Adrenal gland (tissue), 12 donors: ENCODE results near the gene FAN1. TPM values are rescaled to one million over a fixed set of nuclear protein-coding genes. Genes with fewer than 3 reads are reported as not detected.
A peak's percentile ranks its signal among the peaks of the same experiment; 100 is the strongest.

Experiments used
- DNase-seq, 7 donors: peaks; one replicate each; pipeline ENCODE4 v3.0.0-alpha.2; 2019 to 2020
- H3K27ac ChIP-seq, 5 donors: fragments of 200-600 bp; sonication (generic) in 4 of 5; 1 replicate in 3 of 5; 2 replicates in 2 of 5; pipeline versions ENCODE4 v1.5.1 to v1.8.0; 2016 to 2020; ENCODE audit warnings: mild to moderate bottlenecking in 1 of 5
- H3K27me3 ChIP-seq: fragments of 200-600 bp; 2 replicates; pipeline ENCODE4 v1.8.0; 2021
- H3K36me3 ChIP-seq, 2 donors: fragments of 200-600 bp; replicated peaks in 1 of 2; 1 replicate in 1 of 2; 2 replicates in 1 of 2; pipeline versions ENCODE4 v1.5.1 to v1.8.0; 2018 to 2022
- H3K4me1 ChIP-seq, 2 donors: fragments of 200-600 bp; replicated peaks in 1 of 2; 1 replicate in 1 of 2; 2 replicates in 1 of 2; pipeline versions ENCODE4 v1.5.1 to v1.8.0; 2018 to 2021
- H3K4me3 ChIP-seq, 4 donors: fragments of 200-600 bp; sonication (generic) in 3 of 4; one replicate each; pipeline ENCODE4 v1.5.1; 2016 to 2018
- H3K9me3 ChIP-seq, 3 donors: fragments of 200-600 bp; sonication (generic) in 1 of 3; replicated peaks in 1 of 3; 1 replicate in 2 of 3; 2 replicates in 1 of 3; pipeline versions ENCODE4 v1.5.1 to v1.8.0; 2016 to 2021
- POLR2A ChIP-seq, 2 donors: fragments of 450-650 bp; IDR thresholded peaks; one replicate each; pipeline ENCODE4 v1.6.1; 2017; ENCODE audit warnings: antibody characterized with exemption in 2 of 2, mild to moderate bottlenecking in 2 of 2, moderate library complexity in 1 of 2
- WGBS, 4 donors: extraction: QIAGEN DNeasy Blood & Tissue Kit in 2 of 4; methylation state at CpG; one replicate each; pipeline versions ENCODE4 v1.1.5 to v1.1.7; 2013 to 2017; 5-methylcytosine and 5-hydroxymethylcytosine counted together
- intact Hi-C, 2 donors: fragments of 100-400 bp; cut with DNase I; formaldehyde crosslinking; loops; one replicate each; pipeline versions ENCODE4 v1.14.1 to v1.15.0; 2022 to 2023
- polyA plus RNA-seq, 3 donors: library from polyadenylated mRNA; stranded (reverse); fragments of 200-250 nt in 2 of 3; fragments of 350-450 nt in 1 of 3; fragmentation: Illumina TruSeq in 1 of 3; extraction: RNeasy Lipid Tissue Mini Kit (QIAGEN cat#74804) in 1 of 3; gene quantifications; one replicate each; pipeline ENCODE4 v1.2.3, GENCODE V29; 2013 to 2014
- small RNA-seq, 2 donors: library from RNA; depleted of rRNA; stranded (forward); fragments of <200 nt; gene quantifications; one replicate each; pipeline ENCODE3, GENCODE V24; 2016
- total RNA-seq, 9 donors: library from RNA; depleted of rRNA in 4 of 9; stranded (reverse); fragments of >200 nt in 4 of 9; fragments of 120-200 nt in 1 of 9; fragmentation: NEBNext Ultra II Directional in 1 of 9; extraction: Animal tissue kit (Norgen Biotek cat#: 25700) in 1 of 9; gene quantifications; one replicate each; pipeline versions ENCODE4 v1.1.0 to v1.2.4, GENCODE V29; 2013 to 2023
- TF ChIP-seq, protein P1 (sequence below), 6 experiments: fragments of 450-650 bp in 4 of 6; fragments of 200-600 bp in 2 of 6; sonication (generic) in 1 of 6; IDR thresholded peaks; 1 replicate in 5 of 6; 2 replicates in 1 of 6; pipeline versions ENCODE4 v1.5.1 to v1.8.0; 2016 to 2021; ENCODE audit warnings: antibody characterized with exemption in 6 of 6, mild to moderate bottlenecking in 2 of 6, moderate library complexity in 1 of 6
- donor health status: healthy with polysubstance abuse.
- donor health status: Bipolar disorder and iron deficiency.
- donor health status: DM: yes; HTN: yes; CAD: no.
- donor health status: DM: no; HTN: no; CAD: no.
- donor health status: DM: no; HTN: no; CAD: no.
- donor health status: DM: yes; HTN: yes; CAD: no.

FAN1 gene
- total and polyA plus RNA-seq, 12 donors, result 5.7 to 30.0 (median 18.2) TPM

DNA sequence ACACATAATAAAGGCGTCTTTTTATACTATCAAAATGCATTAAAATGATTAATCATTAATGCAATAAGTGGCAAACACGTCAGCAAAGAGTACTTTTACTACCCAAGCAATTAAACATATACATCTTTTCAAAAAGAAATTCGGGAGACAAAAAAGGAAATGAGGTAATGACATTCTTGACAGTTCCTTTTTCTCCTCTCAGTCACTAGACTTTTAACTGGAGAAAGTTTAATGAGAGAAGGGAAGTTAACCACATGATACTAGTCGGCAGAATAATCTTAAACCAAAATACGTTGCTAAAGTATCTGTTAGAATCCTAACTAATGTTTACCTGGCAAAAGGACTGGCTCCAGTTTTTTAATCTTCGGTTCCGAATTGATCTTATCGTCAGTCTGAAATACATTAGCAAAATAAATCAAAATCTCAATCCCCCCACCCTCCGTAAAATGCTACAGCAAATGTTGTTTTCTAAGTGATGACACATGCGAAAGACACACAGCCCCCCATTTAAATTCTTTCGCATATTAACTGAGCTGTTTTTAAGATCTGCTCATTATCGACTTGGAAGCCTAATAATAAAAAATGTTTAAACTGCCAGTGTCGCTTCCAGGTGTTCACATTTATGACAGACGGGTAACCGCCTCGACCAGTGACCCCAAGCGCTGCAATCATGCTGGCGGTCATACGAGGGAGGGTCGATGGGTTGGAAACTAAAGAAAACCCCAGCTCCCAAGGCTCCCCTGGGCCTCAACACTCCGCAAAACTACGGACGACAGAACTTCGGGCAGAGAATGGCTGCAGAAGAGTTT is 86.9 kb downstream of the FAN1 start:
- intact Hi-C loops, result no loop called here
- Histone ChIP-seq H3K27ac (peak overlapping the region; percentile 60 to 98 (median 93)), H3K36me3 (no peaks in the 10 kb centered on the region), H3K4me1 (peaks cover 23 to 32% of the 10 kb centered on the region in 2 donors), H3K27me3 (no peaks in the 10 kb centered on the region), H3K9me3 (no peaks in the 10 kb centered on the region), H3K4me3 (peak overlapping the region; percentile 46 to 95 (median 82))
- peak in 1 of 7 donors; percentile 45 for DNase-seq
- TF ChIP-seq POLR2A (IDR thresholded peaks at IDR 0.05), result no peak
- TF ChIP-seq, protein P1, sequence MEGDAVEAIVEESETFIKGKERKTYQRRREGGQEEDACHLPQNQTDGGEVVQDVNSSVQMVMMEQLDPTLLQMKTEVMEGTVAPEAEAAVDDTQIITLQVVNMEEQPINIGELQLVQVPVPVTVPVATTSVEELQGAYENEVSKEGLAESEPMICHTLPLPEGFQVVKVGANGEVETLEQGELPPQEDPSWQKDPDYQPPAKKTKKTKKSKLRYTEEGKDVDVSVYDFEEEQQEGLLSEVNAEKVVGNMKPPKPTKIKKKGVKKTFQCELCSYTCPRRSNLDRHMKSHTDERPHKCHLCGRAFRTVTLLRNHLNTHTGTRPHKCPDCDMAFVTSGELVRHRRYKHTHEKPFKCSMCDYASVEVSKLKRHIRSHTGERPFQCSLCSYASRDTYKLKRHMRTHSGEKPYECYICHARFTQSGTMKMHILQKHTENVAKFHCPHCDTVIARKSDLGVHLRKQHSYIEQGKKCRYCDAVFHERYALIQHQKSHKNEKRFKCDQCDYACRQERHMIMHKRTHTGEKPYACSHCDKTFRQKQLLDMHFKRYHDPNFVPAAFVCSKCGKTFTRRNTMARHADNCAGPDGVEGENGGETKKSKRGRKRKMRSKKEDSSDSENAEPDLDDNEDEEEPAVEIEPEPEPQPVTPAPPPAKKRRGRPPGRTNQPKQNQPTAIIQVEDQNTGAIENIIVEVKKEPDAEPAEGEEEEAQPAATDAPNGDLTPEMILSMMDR (IDR thresholded peaks at IDR 0.05), result no peak
- 4 to 6% (median 4%) methylated on average over 18 to 24 of the region's 24 CpGs for WGBS, 4 donors

DNA sequence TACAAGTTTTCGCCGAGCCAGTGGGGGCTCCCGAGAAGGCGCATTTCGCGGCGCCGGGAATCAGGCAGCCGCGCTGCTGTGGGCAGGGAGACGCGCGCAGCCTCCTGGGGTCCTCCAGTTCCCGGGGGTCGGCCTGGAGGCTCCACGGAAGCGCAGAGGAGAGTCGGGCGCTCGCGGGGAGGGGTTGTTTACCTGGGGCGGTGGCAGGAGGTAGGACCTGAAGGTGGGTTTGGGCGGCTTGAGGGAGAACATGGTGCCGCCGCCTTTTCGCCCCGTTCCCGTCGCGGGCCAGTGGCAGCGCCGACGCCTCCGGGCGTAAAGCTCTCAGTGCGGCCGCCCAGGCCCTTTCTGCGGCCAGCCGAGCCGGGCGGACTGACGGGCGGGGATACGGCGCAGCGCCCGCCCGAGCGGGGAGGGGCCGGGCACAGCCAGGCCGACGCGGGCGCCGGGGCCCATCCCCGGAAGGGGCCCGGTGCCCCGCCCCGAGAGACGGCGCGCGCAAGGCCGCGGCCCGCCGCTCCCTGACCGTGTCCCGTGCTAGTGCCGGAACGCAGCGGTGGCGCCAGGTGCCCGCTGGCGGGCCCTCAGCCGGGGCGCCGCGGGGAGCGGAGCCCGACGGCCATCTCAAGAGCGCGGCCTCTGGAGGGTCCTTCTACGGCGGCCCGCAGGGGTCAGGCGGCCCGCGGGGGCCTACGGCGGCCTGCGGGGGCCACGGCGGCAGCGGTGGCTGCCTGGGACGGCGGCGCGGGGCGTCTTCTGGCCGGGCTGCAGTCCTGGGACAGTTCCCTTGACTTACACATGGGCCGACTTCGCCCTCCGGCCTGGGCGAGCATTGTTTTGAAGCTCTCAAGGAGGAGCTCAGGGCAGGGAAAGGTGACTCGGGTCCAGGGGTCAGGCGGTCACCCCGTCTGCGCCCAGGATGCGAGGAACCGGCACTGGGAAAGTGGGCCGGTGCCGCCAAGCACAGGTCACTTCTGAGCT is 87.8 kb downstream of the FAN1 start, which contains the start of gene MTMR10:
Gene MTMR10 (minus strand): TSS at position 374 of the 981 bp plus-strand sequence. CDS start 122 bp downstream, at position 252.
- Histone ChIP-seq H3K36me3 (no peaks in the 10 kb centered on the region), H3K4me1 (peaks cover 18 to 28% of the 10 kb centered on the region in 2 donors), H3K9me3 (no peaks in the 10 kb centered on the region), H3K27me3 (no peaks in the 10 kb centered on the region), H3K27ac (peak within 1 kb of the TSS; percentile 60 to 98 (median 93)), H3K4me3 (peak within 1 kb of the TSS; percentile 46 to 95 (median 82))
- intact Hi-C loops, result no loop called here
- peak; percentile 71 to 89 for TF ChIP-seq POLR2A (IDR thresholded peaks at IDR 0.05)
- TF ChIP-seq, protein P1 (IDR thresholded peaks at IDR 0.05), result peak in 1 of 6 experiments; percentile 12
- DNase-seq, result peak; percentile 68 to 78 (median 71)
- WGBS, 4 donors, result 0 to 1% (median 1%) methylated on average over 21 to 114 of the region's 114 CpGs

DNA sequence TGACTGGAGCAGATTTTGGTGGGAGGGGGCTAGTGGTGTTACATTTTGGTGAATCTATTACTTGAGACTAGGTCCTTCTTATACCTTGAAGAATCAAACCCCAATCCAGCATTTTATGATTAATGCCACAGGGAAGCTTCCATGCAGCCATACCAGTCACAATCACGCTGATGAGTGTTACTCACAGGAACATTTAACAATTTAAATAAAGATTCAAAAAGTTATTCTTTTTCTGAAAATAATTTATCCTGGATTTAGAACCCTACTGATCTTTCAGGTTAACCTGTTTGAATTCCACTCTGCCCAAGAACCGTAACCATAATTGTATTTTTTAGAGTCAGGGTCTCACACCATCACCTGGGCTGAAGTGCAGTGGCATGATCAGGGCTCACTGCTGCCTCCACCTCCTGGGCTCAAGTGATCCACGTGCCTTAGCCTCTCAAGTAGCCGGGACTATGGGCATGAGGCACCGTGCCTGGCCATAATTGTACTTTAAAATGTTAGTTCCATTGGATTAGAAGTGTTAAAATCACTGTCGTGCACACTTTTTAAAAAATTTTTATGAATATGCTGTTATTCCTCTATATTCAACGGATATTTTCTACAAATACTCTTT is 88.6 kb downstream of the FAN1 start:
- peak overlapping the region; percentile 60 to 98 (median 93) for H3K27ac ChIP-seq
- no peaks in the 10 kb centered on the region for H3K27me3 ChIP-seq
- DNase-seq, result no peak
- H3K9me3 ChIP-seq, result no peaks in the 10 kb centered on the region
- WGBS, 4 donors, result 65 to 69% (median 67%) methylated on average over 7 of the region's 7 CpGs
- H3K36me3 ChIP-seq, result no peaks in the 10 kb centered on the region
- peaks cover 18 to 28% of the 10 kb centered on the region in 2 donors for H3K4me1 ChIP-seq
- TF ChIP-seq POLR2A (IDR thresholded peaks at IDR 0.05), result no peak
- peak overlapping the region in 2 of 4 donors; percentile 80 to 95 for H3K4me3 ChIP-seq
- intact Hi-C loops, result no loop called here

Small RNAs within 50 kb of the gene (small RNA-seq; reads per million reads assigned to genes)
- 0 reads per million in 2 donors for gene RNU6-466P

Other genes with a start within 250 kb of the FAN1 start
- 10 to 100 TPM; 12.7 to 42.7 (median 26.7) TPM for gene MTMR10, start 87.7 kb downstream of the FAN1 start, total RNA-seq
- gene MTMR10, start 87.7 kb downstream of the FAN1 start, polyA plus RNA-seq, result 10 to 100 TPM in 2 of 3 donors, 1 to 10 TPM in 1; 9.2 to 21.1 (median 17.8) TPM
- gene TRPM1, start 197.8 kb downstream of the FAN1 start, total RNA-seq, result not detected
- under 1 TPM in 1 of 3 donors, not detected in 2; 0.34 TPM for gene TRPM1, start 197.8 kb downstream of the FAN1 start, polyA plus RNA-seq